Measurements from ENCODE around the gene RRP15. TPM values are rescaled to one million over a fixed set of nuclear protein-coding genes. Genes with fewer than 3 reads are reported as not detected.

The RRP15 gene
- total and polyA plus RNA-seq, 2 of the 13 experiments (the other 11 are each of a cell fraction or from before 2014, with no cell fraction given): 2.1 to 37.5 TPM

- FAIRE-seq (no peak), ATAC-seq (no peak), DNase-seq (ENCODE audit: low spot score) (no peak)
- Histone ChIP-seq H3K4me1 (ENCODE audit: insufficient read depth, low read length) (peaks cover 44% of the 10 kb centered on the region), H3K36me3 (replicated peaks in 1 of 2; ENCODE audit: control insufficient read depth in 1 of 2, insufficient read depth in 2 of 2, low read length in 2 of 2) (no peaks in the 10 kb centered on the region), H3K27me3 (ENCODE audit: control insufficient read depth in 1 of 2, insufficient read depth in 2 of 2, low read length in 2 of 2) (no peaks in the 10 kb centered on the region), H3K9me3 (ENCODE audit: low read length) (no peaks in the 10 kb centered on the region), H4K20me1 (ENCODE audit: insufficient read depth, low read length) (no peaks in the 10 kb centered on the region), H3K9ac (ENCODE audit: insufficient read depth, low read depth, low read length) (no peak overlapping the region), H3K27ac (ENCODE audit: extremely low read length, insufficient read depth, low read length) (no peak overlapping the region), H3K79me2 (ENCODE audit: insufficient read depth, low read length) (no peaks in the 10 kb centered on the region), H2AFZ (ENCODE audit: low read length) (no peak overlapping the region), H3K4me3 (replicated peaks in 1 of 3; ENCODE audit: insufficient read depth in 1 of 3, low read depth in 2 of 3, low read length in 3 of 3) (no peak overlapping the region), H3K4me2 (ENCODE audit: low read depth, low read length) (no peak overlapping the region)
- intact Hi-C loops (cut with micrococcal nuclease; ENCODE audit: unreplicated experiment) (no loop called here), in situ Hi-C loops (cut with HindIII; ENCODE audit: extremely low pct_ligation_motif_present, low pct_unique_long_range_greater_than_20kb) (no loop called here)
- TF ChIP-seq THAP11 (CRISPR knock-in tag; IDR thresholded peaks at IDR 0.05) (no peak), PITX1 (CRISPR knock-in tag; IDR thresholded peaks at IDR 0.05) (no peak), ZNF609 (CRISPR knock-in tag; IDR thresholded peaks at IDR 0.05; ENCODE audit: borderline replicate concordance) (no peak), BATF2 (CRISPR knock-in tag; IDR thresholded peaks at IDR 0.05) (no peak), ZNF570 (CRISPR knock-in tag; IDR thresholded peaks at IDR 0.05; ENCODE audit: borderline replicate concordance) (no peak), TOPORS (CRISPR knock-in tag; IDR thresholded peaks at IDR 0.05) (no peak)
- 93% methylated on average over 4 of the region's 4 CpGs for whole genome bisulfite sequencing (ENCODE audit: low lambda C conversion rate)
- POLR2A ChIA-PET: interaction anchor here (2.7 kb wide), 1 partner anchor 10 kb away, joined by 11 read pairs; no protein-coding TSS in a partner anchor
- CTCF ChIA-PET (ENCODE audit: low intra/inter-chr PET ratio, low total read pairs): no interaction called here
- no TSS peak for BruUV-seq (replicated peaks)
These were observed 97.2 kb downstream of the RRP15 start for GRCh38 chr1:218382261-218382660.

Measured in HepG2 (cell line).